ENCODE data around the gene MGST2.

Gene MGST2

GRCh38 chr4:139704915-139705485, 39.4 kb downstream of the MGST2 start:
- Histone ChIP-seq H3K36me3 (ENCODE audit: insufficient read depth, low read length) (peaks cover 4% of the 10 kb centered on the region; the same call in 1 of the 2 replicates), H3K4me3 (ENCODE audit: low read depth, low read length) (no peak overlapping the region), H2AFZ (ENCODE audit: low read length, unreplicated experiment) (no peak overlapping the region), H3K27ac (ENCODE audit: low read depth, low read length) (no peak overlapping the region), H3K27me3 (ENCODE audit: insufficient read depth, low read length) (no peaks in the 10 kb centered on the region), H3K4me1 (ENCODE audit: control insufficient read depth, insufficient read depth, low read length, unreplicated experiment) (no peaks in the 10 kb centered on the region), H3K79me2 (ENCODE audit: control insufficient read depth, insufficient read depth, low read length, unreplicated experiment) (no peaks in the 10 kb centered on the region)

GRCh38 chr4:139709660-139710059, 44.0 kb downstream of the MGST2 start:
- Histone ChIP-seq H3K4me1 (ENCODE audit: control insufficient read depth, insufficient read depth, low read length, unreplicated experiment) (peaks cover 5% of the 10 kb centered on the region), H3K36me3 (ENCODE audit: insufficient read depth, low read length) (peaks cover 4% of the 10 kb centered on the region; the same call in 1 of the 2 replicates), H3K79me2 (ENCODE audit: control insufficient read depth, insufficient read depth, low read length, unreplicated experiment) (no peaks in the 10 kb centered on the region), H3K4me3 (ENCODE audit: low read depth, low read length) (no peak overlapping the region), H3K27ac (ENCODE audit: low read depth, low read length) (no peak overlapping the region), H2AFZ (ENCODE audit: low read length, unreplicated experiment) (no peak overlapping the region), H3K27me3 (ENCODE audit: insufficient read depth, low read length) (no peaks in the 10 kb centered on the region)

DNA sequence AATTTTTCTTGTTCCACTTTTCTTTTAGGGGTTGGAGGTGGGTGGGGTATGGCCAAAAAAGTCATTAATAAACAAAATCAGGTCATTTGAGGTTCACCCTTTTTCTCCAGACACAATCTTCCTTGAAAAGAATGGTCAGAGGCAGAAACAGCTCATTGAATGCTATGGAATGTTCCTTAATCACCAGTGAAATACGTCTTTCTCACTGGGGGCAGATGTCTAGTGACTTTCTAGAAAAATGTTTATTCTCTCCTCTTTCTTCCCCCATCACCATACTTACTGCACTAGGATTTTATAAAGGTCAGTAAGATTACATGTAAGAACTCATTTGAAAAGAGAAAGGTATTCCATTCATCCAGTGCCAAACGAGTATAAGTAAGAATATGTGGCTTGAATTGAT, 44.5 kb downstream of the MGST2 start:
- Histone ChIP-seq H3K4me3 (ENCODE audit: low read depth, low read length) (no peak overlapping the region), H3K36me3 (ENCODE audit: insufficient read depth, low read length) (peaks cover 2% of the 10 kb centered on the region; the same call in 1 of the 2 replicates), H3K27ac (ENCODE audit: low read depth, low read length) (no peak overlapping the region), H3K79me2 (ENCODE audit: control insufficient read depth, insufficient read depth, low read length, unreplicated experiment) (no peaks in the 10 kb centered on the region), H3K27me3 (ENCODE audit: insufficient read depth, low read length) (no peaks in the 10 kb centered on the region), H3K4me1 (ENCODE audit: control insufficient read depth, insufficient read depth, low read length, unreplicated experiment) (peaks cover 5% of the 10 kb centered on the region), H2AFZ (ENCODE audit: low read length, unreplicated experiment) (no peak overlapping the region)

DNA sequence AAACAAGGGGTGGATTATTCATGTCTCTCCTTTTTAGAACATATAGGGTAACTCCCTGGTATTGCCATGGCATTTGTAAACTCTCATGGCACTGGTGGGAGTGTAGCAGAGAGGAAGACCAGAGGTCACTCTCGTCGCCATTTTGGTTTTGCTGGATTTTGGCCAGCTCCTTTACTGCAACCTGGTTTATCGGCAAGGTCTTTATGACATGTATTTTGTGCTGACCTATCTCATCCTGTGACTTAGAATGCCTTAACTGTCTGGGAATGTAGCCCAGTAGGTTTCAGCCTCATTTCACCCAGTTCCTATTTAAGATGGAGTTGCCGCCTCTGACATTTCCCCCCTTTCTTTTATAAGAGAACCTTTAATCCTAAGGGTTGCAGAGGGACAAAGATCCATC, 45.8 kb downstream of the MGST2 start:
- no peak overlapping the region for H3K4me3 ChIP-seq (ENCODE audit: low read depth, low read length)
- H3K79me2 ChIP-seq (ENCODE audit: control insufficient read depth, insufficient read depth, low read length, unreplicated experiment): no peaks in the 10 kb centered on the region
- H3K36me3 ChIP-seq (ENCODE audit: insufficient read depth, low read length): no peaks in the 10 kb centered on the region; the same call in 1 of the 2 replicates
- H3K4me1 ChIP-seq (ENCODE audit: control insufficient read depth, insufficient read depth, low read length, unreplicated experiment): peaks cover 5% of the 10 kb centered on the region
- no peaks in the 10 kb centered on the region for H3K27me3 ChIP-seq (ENCODE audit: insufficient read depth, low read length)
- H2AFZ ChIP-seq (ENCODE audit: low read length, unreplicated experiment): no peak overlapping the region
- H3K27ac ChIP-seq (ENCODE audit: low read depth, low read length): no peak overlapping the region

GRCh38 chr4:139712882-139713281, 47.3 kb downstream of the MGST2 start:
- Histone ChIP-seq H3K27me3 (ENCODE audit: insufficient read depth, low read length) (no peaks in the 10 kb centered on the region), H3K36me3 (ENCODE audit: insufficient read depth, low read length) (no peaks in the 10 kb centered on the region), H3K79me2 (ENCODE audit: control insufficient read depth, insufficient read depth, low read length, unreplicated experiment) (no peaks in the 10 kb centered on the region), H2AFZ (ENCODE audit: low read length, unreplicated experiment) (no peak overlapping the region), H3K27ac (ENCODE audit: low read depth, low read length) (no peak overlapping the region), H3K4me1 (ENCODE audit: control insufficient read depth, insufficient read depth, low read length, unreplicated experiment) (peaks cover 5% of the 10 kb centered on the region), H3K4me3 (ENCODE audit: low read depth, low read length) (no peak overlapping the region)

GRCh38 chr4:139715746-139716391, 50.2 kb downstream of the MGST2 start:
- H3K4me3 ChIP-seq (ENCODE audit: low read depth, low read length): no peak overlapping the region
- H3K27ac ChIP-seq (ENCODE audit: low read depth, low read length): no peak overlapping the region
- peaks cover 5% of the 10 kb centered on the region for H3K4me1 ChIP-seq (ENCODE audit: control insufficient read depth, insufficient read depth, low read length, unreplicated experiment)
- no peaks in the 10 kb centered on the region for H3K27me3 ChIP-seq (ENCODE audit: insufficient read depth, low read length)
- H2AFZ ChIP-seq (ENCODE audit: low read length, unreplicated experiment): no peak overlapping the region
- H3K36me3 ChIP-seq (ENCODE audit: insufficient read depth, low read length): no peaks in the 10 kb centered on the region
- no peaks in the 10 kb centered on the region for H3K79me2 ChIP-seq (ENCODE audit: control insufficient read depth, insufficient read depth, low read length, unreplicated experiment)

DNA sequence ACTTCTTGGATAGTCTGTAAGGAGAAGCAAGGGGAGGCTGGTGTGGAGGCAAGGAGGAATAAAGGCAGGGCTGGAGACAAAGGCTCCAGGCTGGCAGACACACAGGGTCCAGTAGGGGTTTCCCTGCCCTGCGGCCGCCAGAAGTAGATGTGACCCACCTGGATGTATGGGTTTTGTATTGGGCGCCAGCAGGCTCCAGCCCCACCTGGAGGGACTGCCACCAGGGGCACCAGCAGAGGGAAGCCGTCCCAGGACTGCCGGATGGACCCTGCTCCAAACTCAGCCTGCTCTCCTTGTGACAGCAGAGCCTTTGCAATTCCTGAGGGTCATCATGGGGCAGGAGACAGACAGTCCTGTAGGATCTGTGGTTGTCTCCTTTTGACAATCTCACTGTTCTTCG, 52.7 kb downstream of the MGST2 start:
- no peaks in the 10 kb centered on the region for H3K4me1 ChIP-seq (ENCODE audit: control insufficient read depth, insufficient read depth, low read length, unreplicated experiment)
- H3K36me3 ChIP-seq (ENCODE audit: insufficient read depth, low read length): no peaks in the 10 kb centered on the region
- H3K4me3 ChIP-seq (ENCODE audit: low read depth, low read length): no peak overlapping the region
- H2AFZ ChIP-seq (ENCODE audit: low read length, unreplicated experiment): no peak overlapping the region
- H3K79me2 ChIP-seq (ENCODE audit: control insufficient read depth, insufficient read depth, low read length, unreplicated experiment): no peaks in the 10 kb centered on the region
- H3K27ac ChIP-seq (ENCODE audit: low read depth, low read length): no peak overlapping the region
- H3K27me3 ChIP-seq (ENCODE audit: insufficient read depth, low read length): no peaks in the 10 kb centered on the region

DNA sequence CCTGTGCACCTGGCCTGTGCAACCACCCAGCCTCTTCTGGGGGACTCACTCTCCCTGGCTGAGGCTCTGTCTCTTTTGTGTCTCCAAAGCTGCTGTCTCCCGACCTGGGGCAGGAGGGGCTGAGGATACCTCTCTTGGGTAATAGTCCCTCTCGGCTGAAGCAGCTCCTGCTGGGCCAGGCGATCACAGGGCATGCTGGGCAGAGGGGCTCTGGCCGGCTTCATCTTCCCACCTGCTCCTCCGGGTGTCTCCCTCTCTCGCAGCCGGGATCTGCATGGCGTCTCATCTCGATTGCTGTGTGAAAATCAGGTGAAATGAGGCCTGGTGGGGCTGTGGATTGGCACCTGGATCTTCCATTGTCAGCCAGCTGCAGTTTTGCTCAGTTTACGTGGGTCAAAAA, 53.2 kb downstream of the MGST2 start:
- no peaks in the 10 kb centered on the region for H3K36me3 ChIP-seq (ENCODE audit: insufficient read depth, low read length)
- no peak overlapping the region for H3K27ac ChIP-seq (ENCODE audit: low read depth, low read length)
- H3K4me1 ChIP-seq (ENCODE audit: control insufficient read depth, insufficient read depth, low read length, unreplicated experiment): no peaks in the 10 kb centered on the region
- H3K27me3 ChIP-seq (ENCODE audit: insufficient read depth, low read length): no peaks in the 10 kb centered on the region
- H2AFZ ChIP-seq (ENCODE audit: low read length, unreplicated experiment): no peak overlapping the region
- no peak overlapping the region for H3K4me3 ChIP-seq (ENCODE audit: low read depth, low read length)
- no peaks in the 10 kb centered on the region for H3K79me2 ChIP-seq (ENCODE audit: control insufficient read depth, insufficient read depth, low read length, unreplicated experiment)

- no peak overlapping the region for H3K27ac ChIP-seq (ENCODE audit: low read depth, low read length)
- no peaks in the 10 kb centered on the region for H3K79me2 ChIP-seq (ENCODE audit: control insufficient read depth, insufficient read depth, low read length, unreplicated experiment)
- H3K4me3 ChIP-seq (ENCODE audit: low read depth, low read length): no peak overlapping the region
- H3K4me1 ChIP-seq (ENCODE audit: control insufficient read depth, insufficient read depth, low read length, unreplicated experiment): no peaks in the 10 kb centered on the region
- no peak overlapping the region for H2AFZ ChIP-seq (ENCODE audit: low read length, unreplicated experiment)
- H3K27me3 ChIP-seq (ENCODE audit: insufficient read depth, low read length): no peaks in the 10 kb centered on the region
- H3K36me3 ChIP-seq (ENCODE audit: insufficient read depth, low read length): no peaks in the 10 kb centered on the region
Observed at GRCh38 chr4:139719381-139720101, 53.9 kb downstream of the MGST2 start.

DNA sequence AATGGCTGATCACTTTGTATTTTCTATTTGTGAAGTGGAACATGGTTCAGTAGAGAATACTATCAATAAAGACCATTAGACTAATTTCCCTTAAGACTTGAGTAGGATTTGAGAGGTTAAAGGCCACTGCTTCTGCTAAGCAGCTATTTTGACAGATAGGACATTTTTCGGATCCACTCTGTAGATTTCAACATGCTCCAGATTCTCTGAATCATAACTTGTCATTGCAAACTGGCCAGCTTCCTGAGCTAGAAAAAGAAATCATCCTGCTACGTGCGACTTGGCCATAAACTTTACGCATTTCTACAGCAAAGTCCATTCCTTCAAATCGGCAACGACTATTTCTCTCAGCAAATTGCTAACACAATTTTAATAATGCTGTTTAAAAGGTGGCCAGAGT, 55.2 kb downstream of the MGST2 start:
- Histone ChIP-seq H2AFZ (ENCODE audit: low read length, unreplicated experiment) (no peak overlapping the region), H3K4me3 (ENCODE audit: low read depth, low read length) (no peak overlapping the region), H3K27ac (ENCODE audit: low read depth, low read length) (no peak overlapping the region), H3K27me3 (ENCODE audit: insufficient read depth, low read length) (no peaks in the 10 kb centered on the region), H3K36me3 (ENCODE audit: insufficient read depth, low read length) (no peaks in the 10 kb centered on the region), H3K4me1 (ENCODE audit: control insufficient read depth, insufficient read depth, low read length, unreplicated experiment) (no peaks in the 10 kb centered on the region), H3K79me2 (ENCODE audit: control insufficient read depth, insufficient read depth, low read length, unreplicated experiment) (no peaks in the 10 kb centered on the region)

- Histone ChIP-seq H3K79me2 (ENCODE audit: control insufficient read depth, insufficient read depth, low read length, unreplicated experiment) (no peaks in the 10 kb centered on the region), H3K4me1 (ENCODE audit: control insufficient read depth, insufficient read depth, low read length, unreplicated experiment) (no peaks in the 10 kb centered on the region), H3K27me3 (ENCODE audit: insufficient read depth, low read length) (no peaks in the 10 kb centered on the region), H3K4me3 (ENCODE audit: low read depth, low read length) (no peak overlapping the region), H3K27ac (ENCODE audit: low read depth, low read length) (no peak overlapping the region), H3K36me3 (ENCODE audit: insufficient read depth, low read length) (no peaks in the 10 kb centered on the region), H2AFZ (ENCODE audit: low read length, unreplicated experiment) (no peak overlapping the region)
Observed at GRCh38 chr4:139721789-139722188, 56.2 kb downstream of the MGST2 start.

All from ACC112 (cell line).